H1 (cell line): ENCODE data around the gene HOXB3. TPM values are rescaled to one million over a fixed set of nuclear protein-coding genes. Genes with fewer than 3 reads are reported as not detected.

Experiments
- CTCF ChIA-PET: fragments of 300-600 bp; sonication (Branson Sonifier 250); formaldehyde crosslinking; loops from one replicate; lab custom pipeline; 2021; ENCODE audit not compliant: partially characterized antibody; lab: Charles Lee
- POLR2A ChIA-PET: fragments of 300-600 bp; sonication (Branson Sonifier 250); formaldehyde crosslinking; loops from one replicate; lab custom pipeline; 2021; ENCODE audit warnings: inconsistent platforms; ENCODE audit not compliant: partially characterized antibody; lab: Charles Lee
- DNase-seq, 2 experiments: peaks; one replicate each; pipeline versions ENCODE4 v3.0.0 to v3.0.0-alpha.2; 2010 to 2022; ENCODE audit warnings: low spot score in 2 of 2, low read depth in 1 of 2, mixed read lengths in 1 of 2
- FAIRE-seq: peaks from 2 replicates; lab custom pipeline; 2011; peaks lifted over from hg19 to GRCh38; lab: Jason Lieb, UNC
- H2AFZ ChIP-seq: 2 replicates; pipeline ENCODE4 v1.8.1; 2012; ENCODE audit warnings: low read length, inconsistent platforms
- H2AK5ac ChIP-seq: 2 replicates; pipeline ENCODE4 v1.6.1; 2013; ENCODE audit warnings: low read depth, low read length
- H2BK120ac ChIP-seq: replicated peaks from 2 replicates; pipeline ENCODE3; 2013; ENCODE audit warnings: low read depth, low read length, inconsistent platforms
- H2BK12ac ChIP-seq: 2 replicates; pipeline ENCODE4 v1.6.1; 2013; ENCODE audit warnings: low read depth, low read length
- H2BK15ac ChIP-seq: 2 replicates; pipeline ENCODE4 v1.6.1; 2013; ENCODE audit warnings: low read length
- H2BK20ac ChIP-seq: 2 replicates; pipeline ENCODE4 v1.6.1; 2013; ENCODE audit warnings: low read length
- H2BK5ac ChIP-seq: 2 replicates; pipeline ENCODE4 v1.6.1; 2013; ENCODE audit warnings: low read depth, low read length
- H3K14ac ChIP-seq: 2 replicates; pipeline ENCODE4 v1.6.1; 2013; ENCODE audit warnings: inconsistent platforms; ENCODE audit not compliant: insufficient read length
- H3K18ac ChIP-seq: 2 replicates; pipeline ENCODE4 v1.6.1; 2013; ENCODE audit warnings: low read length; ENCODE audit errors: extremely low read depth
- H3K23ac ChIP-seq: 2 replicates; pipeline ENCODE4 v1.6.1; 2013; ENCODE audit warnings: inconsistent platforms; ENCODE audit not compliant: insufficient read length
- H3K23me2 ChIP-seq: 2 replicates; pipeline ENCODE4 v1.6.1; 2013; ENCODE audit warnings: low read depth, low read length
- H3K27ac ChIP-seq: 2 replicates; pipeline ENCODE4 v1.6.1; 2011; ENCODE audit warnings: low read depth, low read length, inconsistent platforms
- H3K27me3 ChIP-seq, 4 experiments: replicated peaks in 1 of 4; 1 replicate in 1 of 4; 2 replicates in 3 of 4; pipeline versions ENCODE4 v1.6.1 to v1.8.1; 2011 to 2013; ENCODE audit warnings: low read length in 3 of 4, mild to moderate bottlenecking in 3 of 4, inconsistent platforms in 2 of 4, mixed read lengths in 2 of 4, moderate library complexity in 1 of 4; ENCODE audit not compliant: control insufficient read depth in 3 of 4, insufficient read depth in 3 of 4; ENCODE audit errors: extremely low read depth in 1 of 4
- H3K36me3 ChIP-seq, 4 experiments: 2 replicates each; pipeline versions ENCODE4 v1.6.1 to v1.8.1; 2011 to 2013; ENCODE audit warnings: mild to moderate bottlenecking in 4 of 4, low read length in 3 of 4, moderate library complexity in 2 of 4, control low read depth in 1 of 4, inconsistent platforms in 1 of 4; ENCODE audit not compliant: insufficient read depth in 4 of 4, control insufficient read depth in 2 of 4
- H3K4ac ChIP-seq: replicated peaks from 2 replicates; pipeline ENCODE3; 2013; ENCODE audit warnings: low read length, low read depth, mixed read lengths, inconsistent platforms; ENCODE audit not compliant: insufficient read length
- H3K4me1 ChIP-seq, 4 experiments: replicated peaks in 1 of 4; 1 replicate in 1 of 4; 2 replicates in 3 of 4; pipeline versions ENCODE4 v1.6.1 to v1.8.1; 2011 to 2013; ENCODE audit warnings: low read length in 3 of 4, inconsistent platforms in 2 of 4, mixed read lengths in 1 of 4; ENCODE audit not compliant: insufficient read depth in 4 of 4, control insufficient read depth in 3 of 4
- H3K4me2 ChIP-seq, 2 experiments: 2 replicates each; pipeline versions ENCODE4 v1.6.1 to v1.8.1; 2011 to 2013; ENCODE audit warnings: low read depth in 2 of 2, low read length in 2 of 2, control low read depth in 1 of 2, inconsistent platforms in 1 of 2, mild to moderate bottlenecking in 1 of 2; ENCODE audit not compliant: insufficient read depth in 1 of 2
- H3K4me3 ChIP-seq, 4 experiments: fragments of 200-600, 300-600 bp in 1 of 4; sonication (generic), shearing (Covaris generic), sonication (Bioruptor Twin) in 1 of 4; 2 replicates each; pipeline versions ENCODE4 v1.5.1 to v1.8.1; 2011 to 2016; ENCODE audit warnings: low read length in 4 of 4, low read depth in 3 of 4, control low read depth in 2 of 4, inconsistent platforms in 2 of 4, mild to moderate bottlenecking in 2 of 4, mixed read lengths in 1 of 4, moderate library complexity in 1 of 4; ENCODE audit not compliant: insufficient read depth in 2 of 4; ENCODE audit errors: extremely low read depth in 1 of 4
- H3K56ac ChIP-seq: replicated peaks from 2 replicates; pipeline ENCODE3; 2013; ENCODE audit warnings: low read depth, mild to moderate bottlenecking, mixed read lengths, low read length, inconsistent platforms; ENCODE audit not compliant: insufficient read length
- H3K79me1 ChIP-seq: 2 replicates; pipeline ENCODE4 v1.6.1; 2013; ENCODE audit warnings: low read depth, low read length, control low read depth
- H3K79me2 ChIP-seq, 2 experiments: 2 replicates each; pipeline versions ENCODE4 v1.6.1 to v1.8.1; 2012 to 2013; ENCODE audit warnings: low read length in 2 of 2, mild to moderate bottlenecking in 2 of 2, inconsistent platforms in 1 of 2; ENCODE audit not compliant: insufficient read depth in 2 of 2, control insufficient read depth in 1 of 2
- H3K9ac ChIP-seq, 4 experiments: replicated peaks in 1 of 4; 1 replicate in 1 of 4; 2 replicates in 3 of 4; pipeline versions ENCODE4 v1.6.1 to v1.8.1; 2011 to 2013; ENCODE audit warnings: low read depth in 3 of 4, low read length in 3 of 4, control low read depth in 2 of 4, mild to moderate bottlenecking in 2 of 4, moderate library complexity in 2 of 4, inconsistent platforms in 1 of 4; ENCODE audit errors: extremely low read depth in 1 of 4
- H3K9me3 ChIP-seq, 2 experiments: 2 replicates each; pipeline versions ENCODE4 v1.6.1 to v1.8.1; 2012 to 2013; ENCODE audit warnings: mild to moderate bottlenecking in 2 of 2, moderate library complexity in 2 of 2, control low read depth in 1 of 2, inconsistent platforms in 1 of 2, low read depth in 1 of 2, low read length in 1 of 2, mixed read lengths in 1 of 2; ENCODE audit not compliant: insufficient read depth in 2 of 2
- H4K20me1 ChIP-seq, 2 experiments: replicated peaks in 1 of 2; 2 replicates each; pipeline versions ENCODE3 to v1.8.1; 2011 to 2013; ENCODE audit warnings: inconsistent platforms in 2 of 2, low read length in 2 of 2, mild to moderate bottlenecking in 1 of 2; ENCODE audit not compliant: insufficient read depth in 2 of 2, control insufficient read depth in 1 of 2
- H4K5ac ChIP-seq: 2 replicates; pipeline ENCODE4 v1.6.1; 2013; ENCODE audit warnings: low read length, low read depth, mixed read lengths, inconsistent platforms; ENCODE audit not compliant: insufficient read length
- H4K8ac ChIP-seq: 2 replicates; pipeline ENCODE4 v1.8.0; 2013; ENCODE audit warnings: mild to moderate bottlenecking, moderate library complexity, low read length, inconsistent platforms; ENCODE audit not compliant: insufficient read depth; ENCODE audit errors: extremely low read depth
- H4K91ac ChIP-seq: replicated peaks from 2 replicates; pipeline ENCODE3; 2013; ENCODE audit warnings: low read length, mixed read lengths, inconsistent platforms; ENCODE audit not compliant: insufficient read length
- EZH2 ChIP-seq: fragments of 200-600 bp; sonication (generic); IDR thresholded peaks from 2 replicates; pipeline ENCODE4 v1.7.1; 2012; ENCODE audit warnings: low read depth, mild to moderate bottlenecking, moderate library complexity, low read length, inconsistent platforms; ENCODE audit not compliant: severe bottlenecking
- GABPA ChIP-seq: IDR thresholded peaks from 2 replicates; pipeline ENCODE4 v1.6.1; 2011; ENCODE audit warnings: mild to moderate bottlenecking, low read length, moderate library complexity, borderline replicate concordance; ENCODE audit not compliant: insufficient read depth
- SP1 ChIP-seq: IDR thresholded peaks from 2 replicates; pipeline ENCODE4 v1.6.1; 2011; ENCODE audit warnings: low read depth, low read length
- SRF ChIP-seq: IDR thresholded peaks from 2 replicates; pipeline ENCODE4 v1.6.1; 2011; ENCODE audit warnings: mild to moderate bottlenecking, low read depth, low read length, moderate library complexity
- WGBS, 2 experiments: shearing (Covaris generic) in 1 of 2; methylation state at CpG; one replicate each; pipeline versions ENCODE4 v1.1.6 to v1.1.7; 2013 to 2015; ENCODE audit warnings: low lambda C conversion rate in 2 of 2, mixed read lengths in 2 of 2, inconsistent platforms in 1 of 2, low coverage in 1 of 2, missing lambda C conversion rate in 1 of 2; ENCODE audit not compliant: insufficient replicate concordance in 2 of 2, insufficient coverage in 1 of 2, insufficient read length in 1 of 2; ENCODE audit errors: extremely low coverage in 1 of 2, missing lambda C conversion rate in 1 of 2; 5-methylcytosine and 5-hydroxymethylcytosine counted together
- polyA plus RNA-seq, 7 experiments: library from polyadenylated mRNA; depleted of rRNA in 3 of 7; stranded (reverse) in 5 of 7; unstranded in 2 of 7; fragments of >200 nt in 5 of 7; fragments of 200-250 nt in 2 of 7; gene quantifications; 1 replicate in 5 of 7; 2 replicates in 1 of 7; 4 replicates in 1 of 7; pipeline versions ENCODE4 v1.2.1 to v1.2.3, GENCODE V29; 2011 to 2013; ENCODE audit warnings: missing spikeins in 2 of 7, mixed read lengths in 2 of 7
- total RNA-seq: library from RNA; stranded (reverse); fragmentation: NEBNext Ultra II Directional; extraction: Animal tissue kit (Norgen Biotek cat#: 25700); gene quantifications from 2 replicates; pipeline ENCODE4 v1.2.1, GENCODE V29; 2021

Gene HOXB3
- total and polyA plus RNA-seq, 2 of the 8 experiments (the other 6 are each of a cell fraction or from before 2014, with no cell fraction given): not detected

- H4K20me1 ChIP-seq: peaks cover 6 to 8% of the 10 kb centered on the region in 2 experiments
- peaks cover 5% of the 10 kb centered on the region; the same call in 1 of the 2 replicates for H3K23me2 ChIP-seq
- no peak overlapping the region for H4K5ac ChIP-seq
- H3K14ac ChIP-seq: no peak overlapping the region
- POLR2A ChIA-PET: no interaction called here
- H3K79me1 ChIP-seq: no peaks in the 10 kb centered on the region
- no peak overlapping the region for H3K56ac ChIP-seq
- CTCF ChIA-PET: interaction anchor here (1.0 to 3.6 kb wide), 5 partner anchors 10 to 62 kb away, joined by 3 to 20 read pairs (median 5); partner anchors contain the start of gene HOXB5
- no peak overlapping the region for H3K9ac ChIP-seq
- WGBS, 2 experiments: 87% methylated on average over 8 of the region's 8 CpGs; no CpG with 5 or more reads in 1 of the 2 experiments
- H3K36me3 ChIP-seq: no peaks in the 10 kb centered on the region
- H3K9me3 ChIP-seq: no peaks in the 10 kb centered on the region
- no peak overlapping the region for H3K4me3 ChIP-seq
- TF ChIP-seq EZH2 (peak; percentile 41), SRF (no peak), GABPA (no peak), SP1 (no peak)
- H3K27ac ChIP-seq: no peak overlapping the region
- H3K4me1 ChIP-seq: peaks cover 0 to 16% (median 10%) of the 10 kb centered on the region in 4 experiments; a peak in 6 of 7 replicates
- FAIRE-seq (no peak), DNase-seq (no peak)
- H3K27me3 ChIP-seq: peaks cover 50 to 73% (median 70%) of the 10 kb centered on the region in 4 experiments
- peak overlapping the region; percentile 68; the same call in 1 of the 2 replicates for H2BK12ac ChIP-seq
- no peaks in the 10 kb centered on the region for H3K79me2 ChIP-seq
- H2AFZ ChIP-seq: no peak overlapping the region
- no peak overlapping the region for H4K8ac ChIP-seq
- no peak overlapping the region for H3K4ac ChIP-seq
- H2BK15ac ChIP-seq: no peak overlapping the region
- H3K18ac ChIP-seq: no peak overlapping the region
- no peak overlapping the region for H2BK120ac ChIP-seq
- H4K91ac ChIP-seq: no peak overlapping the region
- H3K23ac ChIP-seq: no peak overlapping the region
- H2BK20ac ChIP-seq: peak overlapping the region; percentile 72; the same call in 1 of the 2 replicates
- H3K4me2 ChIP-seq: no peak overlapping the region
- no peak overlapping the region for H2BK5ac ChIP-seq
- 0 out of 2 replicates have a peak overlapping the region, but pooled peaks have one; percentile 24 for H2AK5ac ChIP-seq
These were observed 57.8 kb downstream of the HOXB3 start for GRCh38 chr17:48532261-48532660.
